NB4 (cell line): ENCODE measurements around the gene CPNE5.

Source experiments
- DNase-seq: peaks from one replicate; pipeline ENCODE4 v3.0.0; 2010; ENCODE audit warnings: low read depth
- H3K4me3 ChIP-seq: one replicate; pipeline ENCODE4 v1.5.1; 2011; ENCODE audit warnings: mild to moderate bottlenecking, low read depth, low read length, moderate library complexity
- MYC ChIP-seq: IDR thresholded peaks from 2 replicates; pipeline ENCODE4 v1.6.1; 2011; ENCODE audit warnings: low read depth, low read length
- POLR2A ChIP-seq: IDR thresholded peaks from 2 replicates; pipeline ENCODE4 v1.6.1; 2011; ENCODE audit warnings: mild to moderate bottlenecking; ENCODE audit not compliant: insufficient read length; ENCODE audit errors: extremely low read depth
- TF ChIP-seq, protein P1 (sequence below): IDR thresholded peaks from 2 replicates; pipeline ENCODE4 v1.6.1; 2011; ENCODE audit warnings: low read depth, low read length
- TF ChIP-seq, protein P2 (sequence below): IDR thresholded peaks from one replicate; pipeline ENCODE4 v1.5.1; 2012; ENCODE audit warnings: low read depth, low read length

Gene CPNE5

DNA sequence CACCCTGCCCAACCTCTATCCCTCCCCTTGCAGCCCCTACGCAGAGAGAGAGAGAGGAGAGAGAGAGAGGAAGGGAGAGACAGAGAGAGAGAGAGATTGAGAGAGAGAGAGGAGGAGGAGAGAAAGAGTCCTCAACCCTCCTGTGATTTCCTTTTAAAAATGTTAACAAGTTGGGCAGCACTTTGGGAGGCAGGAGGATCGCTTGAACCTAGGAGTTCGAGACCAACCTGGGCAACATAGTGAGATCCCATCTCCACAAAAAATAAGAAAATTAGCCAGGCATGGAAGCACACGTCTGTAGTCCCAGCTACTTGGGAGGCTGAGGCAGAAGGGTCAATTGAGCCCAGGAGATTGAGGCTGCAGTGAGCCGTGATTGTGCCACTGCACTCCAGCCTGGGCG lies 30.1 kb downstream of the CPNE5 start:
- H3K4me3 ChIP-seq: no peak overlapping the region
- no peak for DNase-seq
- TF ChIP-seq MYC: no peak
- TF ChIP-seq, protein P1, sequence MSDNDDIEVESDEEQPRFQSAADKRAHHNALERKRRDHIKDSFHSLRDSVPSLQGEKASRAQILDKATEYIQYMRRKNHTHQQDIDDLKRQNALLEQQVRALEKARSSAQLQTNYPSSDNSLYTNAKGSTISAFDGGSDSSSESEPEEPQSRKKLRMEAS: no peak
- no peak for TF ChIP-seq POLR2A
- TF ChIP-seq, protein P2, sequence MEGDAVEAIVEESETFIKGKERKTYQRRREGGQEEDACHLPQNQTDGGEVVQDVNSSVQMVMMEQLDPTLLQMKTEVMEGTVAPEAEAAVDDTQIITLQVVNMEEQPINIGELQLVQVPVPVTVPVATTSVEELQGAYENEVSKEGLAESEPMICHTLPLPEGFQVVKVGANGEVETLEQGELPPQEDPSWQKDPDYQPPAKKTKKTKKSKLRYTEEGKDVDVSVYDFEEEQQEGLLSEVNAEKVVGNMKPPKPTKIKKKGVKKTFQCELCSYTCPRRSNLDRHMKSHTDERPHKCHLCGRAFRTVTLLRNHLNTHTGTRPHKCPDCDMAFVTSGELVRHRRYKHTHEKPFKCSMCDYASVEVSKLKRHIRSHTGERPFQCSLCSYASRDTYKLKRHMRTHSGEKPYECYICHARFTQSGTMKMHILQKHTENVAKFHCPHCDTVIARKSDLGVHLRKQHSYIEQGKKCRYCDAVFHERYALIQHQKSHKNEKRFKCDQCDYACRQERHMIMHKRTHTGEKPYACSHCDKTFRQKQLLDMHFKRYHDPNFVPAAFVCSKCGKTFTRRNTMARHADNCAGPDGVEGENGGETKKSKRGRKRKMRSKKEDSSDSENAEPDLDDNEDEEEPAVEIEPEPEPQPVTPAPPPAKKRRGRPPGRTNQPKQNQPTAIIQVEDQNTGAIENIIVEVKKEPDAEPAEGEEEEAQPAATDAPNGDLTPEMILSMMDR: no peak

DNA sequence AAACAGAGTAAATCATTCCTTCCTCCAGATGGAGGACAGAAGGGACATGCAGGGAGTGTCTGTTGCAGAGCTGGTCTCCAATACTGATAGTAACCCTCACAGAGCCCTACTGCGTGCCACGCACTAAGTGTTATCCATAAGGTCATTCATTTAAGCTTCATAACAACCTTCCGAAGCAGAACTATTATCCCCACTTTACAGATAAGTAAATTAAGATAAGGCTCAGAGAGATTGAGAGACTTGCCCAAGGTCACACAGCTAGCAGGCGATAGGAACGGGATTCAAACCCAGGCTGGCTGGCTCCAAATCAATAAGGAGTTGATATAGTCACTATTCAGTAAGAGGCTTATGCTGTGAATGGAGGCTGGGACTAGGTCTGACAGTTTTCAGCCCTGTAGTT lies 30.6 kb downstream of the CPNE5 start:
- DNase-seq: no peak
- TF ChIP-seq, protein P2: no peak
- TF ChIP-seq, protein P1: no peak
- TF ChIP-seq POLR2A (no peak), MYC (no peak)
- H3K4me3 ChIP-seq: no peak overlapping the region

DNA sequence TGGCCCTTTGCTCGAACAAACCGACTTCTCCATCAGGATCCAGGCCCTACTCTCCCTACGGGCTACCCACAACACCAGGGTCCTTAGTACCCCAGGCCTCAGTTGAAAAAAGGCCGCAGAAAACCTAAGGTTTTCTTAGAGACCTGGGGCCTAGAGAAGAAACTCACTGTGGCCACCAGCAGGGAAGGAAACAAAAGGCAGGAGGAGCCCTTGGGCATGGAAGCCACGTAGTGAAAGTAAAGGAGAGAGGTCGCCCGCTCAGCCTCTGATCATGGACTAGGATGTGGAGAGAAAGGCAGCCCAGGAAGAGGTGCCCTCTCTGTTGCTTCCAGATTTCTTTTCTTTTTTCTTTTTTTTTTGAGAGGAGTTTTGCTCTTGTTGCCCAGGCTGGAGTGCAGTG lies 31.5 kb downstream of the CPNE5 start:
- TF ChIP-seq POLR2A (no peak), MYC (no peak)
- TF ChIP-seq, protein P2: no peak
- H3K4me3 ChIP-seq: no peak overlapping the region
- DNase-seq: no peak

DNA sequence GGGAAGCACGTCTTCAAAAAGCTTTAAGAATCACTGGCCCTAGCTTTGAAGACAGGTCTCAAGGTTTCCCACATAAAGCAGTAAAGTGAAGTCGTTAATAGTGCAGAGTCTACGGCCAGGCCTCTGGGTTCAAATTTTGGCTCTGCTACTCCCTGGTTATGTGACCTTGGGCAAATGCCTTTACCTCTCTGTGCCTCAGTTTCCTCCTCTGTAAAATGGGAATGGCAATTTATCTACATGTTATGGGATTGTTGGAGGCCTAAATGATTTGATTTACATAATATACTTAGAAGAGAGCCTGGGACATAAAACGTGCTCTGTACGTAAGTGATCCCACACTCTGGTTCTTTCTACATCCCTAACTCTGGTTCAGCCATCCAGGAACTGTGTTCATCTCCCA lies 32.1 kb downstream of the CPNE5 start:
- TF ChIP-seq POLR2A (no peak), MYC (no peak)
- TF ChIP-seq, protein P1: no peak
- TF ChIP-seq, protein P2: no peak
- DNase-seq: no peak
- H3K4me3 ChIP-seq: no peak overlapping the region

DNA sequence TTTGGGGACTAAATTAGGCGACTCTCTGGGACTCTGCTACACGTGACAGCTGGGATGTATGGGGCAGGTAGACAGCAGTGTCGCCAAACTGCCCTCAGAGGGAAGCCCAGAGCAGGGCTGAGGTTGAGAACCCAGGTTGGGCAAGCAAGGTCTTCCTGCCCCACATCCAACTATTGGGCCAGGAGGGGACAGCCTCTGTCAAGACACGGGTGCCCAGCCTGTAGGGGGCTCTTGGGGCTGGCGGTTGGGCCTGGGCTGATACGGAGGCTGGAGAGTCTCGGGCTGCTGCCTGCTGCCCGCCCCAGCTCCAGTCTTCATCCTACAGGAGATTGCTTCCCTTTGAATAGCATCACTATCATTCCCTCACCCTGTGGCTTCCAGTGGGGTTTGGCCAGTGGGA lies 33.3 kb downstream of the CPNE5 start:
- TF ChIP-seq, protein P2: no peak
- TF ChIP-seq POLR2A: no peak
- TF ChIP-seq MYC: no peak
- TF ChIP-seq, protein P1: no peak

DNA sequence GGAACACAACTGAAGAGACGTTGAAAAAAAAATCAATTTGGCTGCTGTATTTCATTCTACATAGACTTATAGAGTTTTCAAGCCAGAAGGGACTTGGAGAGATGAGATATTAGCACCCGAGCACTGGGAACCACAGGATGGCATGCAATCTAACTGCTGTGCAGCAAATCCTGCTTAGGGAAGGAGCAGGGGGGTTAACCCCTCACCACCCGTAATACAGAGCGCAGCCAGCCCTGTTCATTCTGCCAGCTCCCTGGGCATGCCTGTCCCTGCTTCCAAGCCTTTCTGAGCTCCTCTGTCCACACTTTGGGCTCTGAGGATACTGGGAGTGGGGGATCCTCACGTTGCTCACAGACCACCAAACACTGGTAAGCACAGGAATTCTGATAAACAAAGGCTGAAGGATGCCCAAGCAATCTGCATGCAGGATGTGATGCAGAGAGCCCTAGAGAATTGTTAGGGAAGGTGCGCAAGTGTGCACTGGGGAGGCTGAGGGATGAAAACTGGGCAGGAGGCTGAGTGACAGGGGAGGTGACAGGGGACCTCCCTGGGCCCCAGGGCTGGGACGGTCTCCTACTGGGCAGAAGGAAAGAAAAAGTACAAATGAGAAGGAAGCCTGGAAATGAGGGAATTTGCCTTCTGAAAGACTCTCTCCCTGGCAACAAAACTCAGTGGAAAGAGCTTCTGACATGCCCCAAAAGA lies 34.0 kb downstream of the CPNE5 start:
- no peak for DNase-seq
- TF ChIP-seq POLR2A: no peak
- no peak overlapping the region for H3K4me3 ChIP-seq

More for the DNA sequence above, 33.3 kb downstream of the CPNE5 start:
- DNase-seq: no peak
- no peak overlapping the region for H3K4me3 ChIP-seq

DNA sequence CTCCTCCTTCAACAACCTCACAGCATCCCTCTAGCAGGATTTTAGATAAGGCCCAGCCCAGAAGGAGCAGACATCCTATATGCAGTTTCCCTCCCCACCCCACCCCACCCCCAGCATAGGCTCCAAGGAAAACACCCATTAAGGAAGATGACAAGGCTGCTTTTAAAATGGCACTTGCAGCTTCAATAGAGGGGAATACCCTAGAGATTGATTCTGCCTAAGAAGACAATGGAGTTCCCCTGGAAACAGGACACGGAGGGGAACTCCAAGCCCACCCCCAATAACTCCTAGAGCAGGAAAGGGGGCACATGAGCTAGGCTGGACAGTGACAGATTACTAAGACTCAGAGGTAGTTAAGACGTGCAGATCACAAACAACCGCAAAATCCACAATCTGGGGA lies 34.7 kb downstream of the CPNE5 start:
- no peak for DNase-seq
- no peak overlapping the region for H3K4me3 ChIP-seq

More for the DNA sequence above, 34.7 kb downstream of the CPNE5 start:
- TF ChIP-seq POLR2A (no peak), MYC (no peak)
- TF ChIP-seq, protein P1: no peak
- TF ChIP-seq, protein P2: no peak
